ENCODE measurements around the gene SPATS2L. TPM values are rescaled to one million over a fixed set of nuclear protein-coding genes. Genes with fewer than 3 reads are reported as not detected.

SPATS2L gene
- total and polyA plus RNA-seq, 2 of the 13 experiments (the other 11 are each of a cell fraction or from before 2014, with no cell fraction given): 154 to 212 TPM

DNA sequence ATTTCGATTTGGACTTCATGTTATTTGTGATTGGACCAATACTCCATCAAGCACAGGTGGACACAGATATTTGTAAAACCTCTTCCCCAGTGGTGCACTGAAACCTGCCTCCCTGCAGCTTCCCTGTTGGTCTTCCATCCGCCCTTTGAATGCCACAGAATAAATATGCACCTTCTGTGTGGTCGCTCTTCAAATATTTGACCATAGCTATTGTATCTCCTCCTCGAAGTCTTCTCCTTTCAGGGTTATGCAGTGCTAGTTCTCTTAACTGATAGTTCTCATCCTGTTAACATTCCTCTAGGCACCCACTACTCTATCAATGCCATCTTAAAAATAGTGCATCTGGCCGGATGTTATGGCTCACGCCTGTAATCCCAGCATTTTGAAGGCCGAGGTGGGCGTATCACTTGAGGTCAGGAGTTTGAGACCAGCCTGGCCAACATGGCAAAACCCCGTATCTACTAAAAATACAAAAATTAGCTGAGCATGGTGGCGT, 12.5 kb downstream of the SPATS2L start (continued):
- TF ChIP-seq ZNF724P (CRISPR knock-in tag; IDR thresholded peaks at IDR 0.05; ENCODE audit: borderline replicate concordance) (no peak), ZNF292 (CRISPR knock-in tag; IDR thresholded peaks at IDR 0.05; ENCODE audit: borderline replicate concordance, low read depth) (peak; percentile 85), DMAP1 (CRISPR knock-in tag; IDR thresholded peaks at IDR 0.05) (peak; percentile 47; the same call in 1 of the 2 replicates), SPEN (CRISPR knock-in tag; IDR thresholded peaks at IDR 0.05; ENCODE audit: low read depth) (peak; percentile 62; the same call in 1 of the 2 replicates), TBX3 (IDR thresholded peaks at IDR 0.05; ENCODE audit: borderline replicate concordance) (peak; percentile 89), MIXL1 (CRISPR knock-in tag; IDR thresholded peaks at IDR 0.05) (peak; percentile 89), ZNF264 (CRISPR knock-in tag; IDR thresholded peaks at IDR 0.05) (peak; percentile 86), ZNF761 (CRISPR knock-in tag; conservative IDR thresholded peaks at IDR 0.05) (peak; percentile 93), KLF9 (CRISPR knock-in tag; IDR thresholded peaks at IDR 0.05; ENCODE audit: low read depth) (no peak), FOXK2 (IDR thresholded peaks at IDR 0.05) (peak; percentile 44; the same call in 1 of the 2 replicates), BRD4 (CRISPR knock-in tag; IDR thresholded peaks at IDR 0.05) (peak; percentile 72; the same call in 1 of the 2 replicates), RBM22 (optimal IDR thresholded peaks at IDR 0.05; ENCODE audit: low read length) (no peak), ZNF614 (CRISPR knock-in tag; IDR thresholded peaks at IDR 0.05; ENCODE audit: borderline replicate concordance) (peak; percentile 97; the same call in 1 of the 2 replicates), SMC3 (IDR thresholded peaks at IDR 0.05; ENCODE audit: low read length) (no peak), PAX8 (CRISPR knock-in tag; IDR thresholded peaks at IDR 0.05; ENCODE audit: borderline replicate concordance) (no peak), KDM3A (CRISPR knock-in tag; IDR thresholded peaks at IDR 0.05; ENCODE audit: low read depth) (no peak), ZBTB7A (CRISPR knock-in tag; IDR thresholded peaks at IDR 0.05) (peak; percentile 82)
- TF ChIP-seq, protein P1, sequence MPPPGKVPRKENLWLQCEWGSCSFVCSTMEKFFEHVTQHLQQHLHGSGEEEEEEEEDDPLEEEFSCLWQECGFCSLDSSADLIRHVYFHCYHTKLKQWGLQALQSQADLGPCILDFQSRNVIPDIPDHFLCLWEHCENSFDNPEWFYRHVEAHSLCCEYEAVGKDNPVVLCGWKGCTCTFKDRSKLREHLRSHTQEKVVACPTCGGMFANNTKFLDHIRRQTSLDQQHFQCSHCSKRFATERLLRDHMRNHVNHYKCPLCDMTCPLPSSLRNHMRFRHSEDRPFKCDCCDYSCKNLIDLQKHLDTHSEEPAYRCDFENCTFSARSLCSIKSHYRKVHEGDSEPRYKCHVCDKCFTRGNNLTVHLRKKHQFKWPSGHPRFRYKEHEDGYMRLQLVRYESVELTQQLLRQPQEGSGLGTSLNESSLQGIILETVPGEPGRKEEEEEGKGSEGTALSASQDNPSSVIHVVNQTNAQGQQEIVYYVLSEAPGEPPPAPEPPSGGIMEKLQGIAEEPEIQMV (CRISPR knock-in tag; IDR thresholded peaks at IDR 0.05; ENCODE audit: low read depth): peak; percentile 27; the same call in 1 of the 2 replicates
- TF ChIP-seq, protein P2, sequence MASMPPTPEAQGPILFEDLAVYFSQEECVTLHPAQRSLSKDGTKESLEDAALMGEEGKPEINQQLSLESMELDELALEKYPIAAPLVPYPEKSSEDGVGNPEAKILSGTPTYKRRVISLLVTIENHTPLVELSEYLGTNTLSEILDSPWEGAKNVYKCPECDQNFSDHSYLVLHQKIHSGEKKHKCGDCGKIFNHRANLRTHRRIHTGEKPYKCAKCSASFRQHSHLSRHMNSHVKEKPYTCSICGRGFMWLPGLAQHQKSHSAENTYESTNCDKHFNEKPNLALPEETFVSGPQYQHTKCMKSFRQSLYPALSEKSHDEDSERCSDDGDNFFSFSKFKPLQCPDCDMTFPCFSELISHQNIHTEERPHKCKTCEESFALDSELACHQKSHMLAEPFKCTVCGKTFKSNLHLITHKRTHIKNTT (CRISPR knock-in tag; IDR thresholded peaks at IDR 0.05): no peak
- TF ChIP-seq, protein P3, sequence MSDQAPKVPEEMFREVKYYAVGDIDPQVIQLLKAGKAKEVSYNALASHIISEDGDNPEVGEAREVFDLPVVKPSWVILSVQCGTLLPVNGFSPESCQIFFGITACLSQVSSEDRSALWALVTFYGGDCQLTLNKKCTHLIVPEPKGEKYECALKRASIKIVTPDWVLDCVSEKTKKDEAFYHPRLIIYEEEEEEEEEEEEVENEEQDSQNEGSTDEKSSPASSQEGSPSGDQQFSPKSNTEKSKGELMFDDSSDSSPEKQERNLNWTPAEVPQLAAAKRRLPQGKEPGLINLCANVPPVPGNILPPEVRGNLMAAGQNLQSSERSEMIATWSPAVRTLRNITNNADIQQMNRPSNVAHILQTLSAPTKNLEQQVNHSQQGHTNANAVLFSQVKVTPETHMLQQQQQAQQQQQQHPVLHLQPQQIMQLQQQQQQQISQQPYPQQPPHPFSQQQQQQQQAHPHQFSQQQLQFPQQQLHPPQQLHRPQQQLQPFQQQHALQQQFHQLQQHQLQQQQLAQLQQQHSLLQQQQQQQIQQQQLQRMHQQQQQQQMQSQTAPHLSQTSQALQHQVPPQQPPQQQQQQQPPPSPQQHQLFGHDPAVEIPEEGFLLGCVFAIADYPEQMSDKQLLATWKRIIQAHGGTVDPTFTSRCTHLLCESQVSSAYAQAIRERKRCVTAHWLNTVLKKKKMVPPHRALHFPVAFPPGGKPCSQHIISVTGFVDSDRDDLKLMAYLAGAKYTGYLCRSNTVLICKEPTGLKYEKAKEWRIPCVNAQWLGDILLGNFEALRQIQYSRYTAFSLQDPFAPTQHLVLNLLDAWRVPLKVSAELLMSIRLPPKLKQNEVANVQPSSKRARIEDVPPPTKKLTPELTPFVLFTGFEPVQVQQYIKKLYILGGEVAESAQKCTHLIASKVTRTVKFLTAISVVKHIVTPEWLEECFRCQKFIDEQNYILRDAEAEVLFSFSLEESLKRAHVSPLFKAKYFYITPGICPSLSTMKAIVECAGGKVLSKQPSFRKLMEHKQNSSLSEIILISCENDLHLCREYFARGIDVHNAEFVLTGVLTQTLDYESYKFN (CRISPR knock-in tag; conservative IDR thresholded peaks at IDR 0.05): peak; percentile 96
- TF ChIP-seq, protein P4, sequence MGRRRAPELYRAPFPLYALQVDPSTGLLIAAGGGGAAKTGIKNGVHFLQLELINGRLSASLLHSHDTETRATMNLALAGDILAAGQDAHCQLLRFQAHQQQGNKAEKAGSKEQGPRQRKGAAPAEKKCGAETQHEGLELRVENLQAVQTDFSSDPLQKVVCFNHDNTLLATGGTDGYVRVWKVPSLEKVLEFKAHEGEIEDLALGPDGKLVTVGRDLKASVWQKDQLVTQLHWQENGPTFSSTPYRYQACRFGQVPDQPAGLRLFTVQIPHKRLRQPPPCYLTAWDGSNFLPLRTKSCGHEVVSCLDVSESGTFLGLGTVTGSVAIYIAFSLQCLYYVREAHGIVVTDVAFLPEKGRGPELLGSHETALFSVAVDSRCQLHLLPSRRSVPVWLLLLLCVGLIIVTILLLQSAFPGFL (CRISPR knock-in tag; IDR thresholded peaks at IDR 0.05): no peak
- TF ChIP-seq, protein P5, sequence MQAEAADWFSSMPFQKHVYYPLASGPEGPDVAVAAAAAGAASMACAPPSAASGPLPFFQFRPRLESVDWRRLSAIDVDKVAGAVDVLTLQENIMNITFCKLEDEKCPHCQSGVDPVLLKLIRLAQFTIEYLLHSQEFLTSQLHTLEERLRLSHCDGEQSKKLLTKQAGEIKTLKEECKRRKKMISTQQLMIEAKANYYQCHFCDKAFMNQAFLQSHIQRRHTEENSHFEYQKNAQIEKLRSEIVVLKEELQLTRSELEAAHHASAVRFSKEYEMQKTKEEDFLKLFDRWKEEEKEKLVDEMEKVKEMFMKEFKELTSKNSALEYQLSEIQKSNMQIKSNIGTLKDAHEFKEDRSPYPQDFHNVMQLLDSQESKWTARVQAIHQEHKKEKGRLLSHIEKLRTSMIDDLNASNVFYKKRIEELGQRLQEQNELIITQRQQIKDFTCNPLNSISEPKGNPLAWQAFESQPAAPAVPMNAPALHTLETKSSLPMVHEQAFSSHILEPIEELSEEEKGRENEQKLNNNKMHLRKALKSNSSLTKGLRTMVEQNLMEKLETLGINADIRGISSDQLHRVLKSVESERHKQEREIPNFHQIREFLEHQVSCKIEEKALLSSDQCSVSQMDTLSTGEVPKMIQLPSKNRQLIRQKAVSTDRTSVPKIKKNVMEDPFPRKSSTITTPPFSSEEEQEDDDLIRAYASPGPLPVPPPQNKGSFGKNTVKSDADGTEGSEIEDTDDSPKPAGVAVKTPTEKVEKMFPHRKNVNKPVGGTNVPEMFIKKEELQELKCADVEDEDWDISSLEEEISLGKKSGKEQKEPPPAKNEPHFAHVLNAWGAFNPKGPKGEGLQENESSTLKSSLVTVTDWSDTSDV (CRISPR knock-in tag; IDR thresholded peaks at IDR 0.05): no peak
